GM03348 (cell line): Measurements from ENCODE around the gene FARP1.

Experiments
- DNase-seq: peaks from one replicate; pipeline ENCODE4 v3.0.0; 2012; ENCODE audit warnings: low spot score

FARP1 gene, protein sequence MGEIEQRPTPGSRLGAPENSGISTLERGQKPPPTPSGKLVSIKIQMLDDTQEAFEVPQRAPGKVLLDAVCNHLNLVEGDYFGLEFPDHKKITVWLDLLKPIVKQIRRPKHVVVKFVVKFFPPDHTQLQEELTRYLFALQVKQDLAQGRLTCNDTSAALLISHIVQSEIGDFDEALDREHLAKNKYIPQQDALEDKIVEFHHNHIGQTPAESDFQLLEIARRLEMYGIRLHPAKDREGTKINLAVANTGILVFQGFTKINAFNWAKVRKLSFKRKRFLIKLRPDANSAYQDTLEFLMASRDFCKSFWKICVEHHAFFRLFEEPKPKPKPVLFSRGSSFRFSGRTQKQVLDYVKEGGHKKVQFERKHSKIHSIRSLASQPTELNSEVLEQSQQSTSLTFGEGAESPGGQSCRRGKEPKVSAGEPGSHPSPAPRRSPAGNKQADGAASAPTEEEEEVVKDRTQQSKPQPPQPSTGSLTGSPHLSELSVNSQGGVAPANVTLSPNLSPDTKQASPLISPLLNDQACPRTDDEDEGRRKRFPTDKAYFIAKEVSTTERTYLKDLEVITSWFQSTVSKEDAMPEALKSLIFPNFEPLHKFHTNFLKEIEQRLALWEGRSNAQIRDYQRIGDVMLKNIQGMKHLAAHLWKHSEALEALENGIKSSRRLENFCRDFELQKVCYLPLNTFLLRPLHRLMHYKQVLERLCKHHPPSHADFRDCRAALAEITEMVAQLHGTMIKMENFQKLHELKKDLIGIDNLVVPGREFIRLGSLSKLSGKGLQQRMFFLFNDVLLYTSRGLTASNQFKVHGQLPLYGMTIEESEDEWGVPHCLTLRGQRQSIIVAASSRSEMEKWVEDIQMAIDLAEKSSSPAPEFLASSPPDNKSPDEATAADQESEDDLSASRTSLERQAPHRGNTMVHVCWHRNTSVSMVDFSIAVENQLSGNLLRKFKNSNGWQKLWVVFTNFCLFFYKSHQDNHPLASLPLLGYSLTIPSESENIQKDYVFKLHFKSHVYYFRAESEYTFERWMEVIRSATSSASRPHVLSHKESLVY

GRCh38 chr13:98142380-98143156 is at the start of gene FARP1:
Gene FARP1, plus strand, starts transcription at chr13:98143094. Its CDS starts 70,149 bp downstream, at chr13:98213243.
- peak; percentile 94 for DNase-seq

- no peak for DNase-seq
Observed at GRCh38 chr13:98094678-98095266, 48.1 kb upstream of the FARP1 start.

DNA sequence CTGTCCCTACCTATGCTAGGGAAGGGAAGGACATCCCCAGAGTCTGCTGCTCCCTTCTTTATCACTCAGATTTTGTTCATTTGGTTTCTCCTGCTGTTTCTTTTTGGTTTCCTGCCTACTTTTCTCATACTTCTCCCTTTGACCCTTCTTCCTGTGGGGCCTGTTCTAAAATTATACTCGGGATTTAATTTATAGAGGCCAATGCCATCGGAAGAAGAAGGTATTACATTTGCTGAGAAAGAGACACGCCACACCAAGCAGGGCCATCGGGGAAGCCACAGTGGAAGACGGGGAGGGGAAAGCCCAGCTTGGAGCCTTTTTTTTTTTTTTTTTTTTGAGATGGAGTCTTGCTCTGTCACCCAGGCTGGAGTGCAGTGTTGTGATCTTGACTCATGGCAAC is 46.8 kb upstream of the FARP1 start:
- no peak for DNase-seq

DNA sequence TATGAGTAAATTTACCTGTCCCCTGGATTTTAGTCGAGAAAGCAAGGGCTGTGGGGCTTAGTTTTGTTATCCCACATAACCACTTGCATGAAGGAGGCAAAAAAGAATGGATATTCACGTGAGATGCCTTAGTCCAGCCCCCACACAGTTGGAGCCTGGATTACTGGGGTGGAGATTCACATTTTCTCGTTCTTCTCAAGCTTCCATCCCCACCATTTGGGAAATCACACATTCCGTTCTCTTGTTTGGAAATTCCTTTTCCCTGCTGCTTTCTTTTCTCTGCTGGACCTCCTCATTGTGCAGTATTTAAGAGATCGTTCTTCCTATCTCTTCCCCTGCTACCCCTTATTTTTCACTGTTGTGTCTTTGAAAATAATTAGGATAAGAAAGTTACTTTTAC is 45.1 kb upstream of the FARP1 start:
- no peak for DNase-seq

DNA sequence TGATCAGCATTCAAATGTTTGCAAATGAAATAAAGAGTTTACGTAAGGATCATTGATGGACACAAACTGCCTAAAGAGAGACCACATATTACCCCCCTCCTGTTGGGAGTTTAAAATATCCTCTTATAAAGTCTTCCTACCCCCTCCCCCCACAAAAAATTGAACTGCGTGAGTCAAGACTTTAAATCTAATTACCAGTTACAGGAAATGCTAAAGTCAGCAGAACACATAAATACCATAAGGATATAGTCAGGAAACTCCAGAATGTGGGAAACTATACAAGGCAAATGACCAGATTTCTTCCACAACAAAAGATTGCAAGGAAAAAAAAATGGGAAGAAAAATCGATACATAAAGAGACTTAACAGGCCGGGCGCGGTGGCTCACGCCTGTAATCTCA is 44.4 kb upstream of the FARP1 start:
- DNase-seq, result peak; percentile 38

DNA sequence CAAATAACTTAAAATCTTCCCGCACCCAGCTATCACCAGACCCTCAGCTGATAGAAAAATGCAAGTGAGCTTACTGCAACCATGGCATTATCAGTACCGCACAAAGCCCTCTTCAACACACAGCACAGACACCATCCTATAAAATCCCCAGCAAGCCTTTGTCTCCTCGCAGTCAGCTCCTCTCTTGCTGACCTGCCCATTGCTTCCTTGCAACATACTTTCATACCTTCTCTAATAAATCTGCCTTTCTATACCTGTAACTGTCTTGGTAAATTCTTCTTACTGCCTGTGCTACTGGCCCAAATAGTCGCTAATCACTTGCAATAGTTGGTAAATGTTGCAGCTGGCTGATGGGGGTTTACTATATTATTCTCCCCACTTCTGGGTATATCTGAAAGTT is 43.3 kb upstream of the FARP1 start:
- no peak for DNase-seq

GRCh38 chr13:98100481-98100880 is 42.4 kb upstream of the FARP1 start:
- no peak for DNase-seq

- peak; percentile 36 for DNase-seq
Observed at GRCh38 chr13:98103531-98103930, 39.4 kb upstream of the FARP1 start.

- DNase-seq, result peak; percentile 49
Observed at GRCh38 chr13:98103942-98104880, 38.7 kb upstream of the FARP1 start.

- peak; percentile 61 for DNase-seq
Observed at GRCh38 chr13:98105929-98106336, 37.0 kb upstream of the FARP1 start.

- peak; percentile 49 for DNase-seq
Observed at GRCh38 chr13:98108341-98108740, 34.6 kb upstream of the FARP1 start.

DNA sequence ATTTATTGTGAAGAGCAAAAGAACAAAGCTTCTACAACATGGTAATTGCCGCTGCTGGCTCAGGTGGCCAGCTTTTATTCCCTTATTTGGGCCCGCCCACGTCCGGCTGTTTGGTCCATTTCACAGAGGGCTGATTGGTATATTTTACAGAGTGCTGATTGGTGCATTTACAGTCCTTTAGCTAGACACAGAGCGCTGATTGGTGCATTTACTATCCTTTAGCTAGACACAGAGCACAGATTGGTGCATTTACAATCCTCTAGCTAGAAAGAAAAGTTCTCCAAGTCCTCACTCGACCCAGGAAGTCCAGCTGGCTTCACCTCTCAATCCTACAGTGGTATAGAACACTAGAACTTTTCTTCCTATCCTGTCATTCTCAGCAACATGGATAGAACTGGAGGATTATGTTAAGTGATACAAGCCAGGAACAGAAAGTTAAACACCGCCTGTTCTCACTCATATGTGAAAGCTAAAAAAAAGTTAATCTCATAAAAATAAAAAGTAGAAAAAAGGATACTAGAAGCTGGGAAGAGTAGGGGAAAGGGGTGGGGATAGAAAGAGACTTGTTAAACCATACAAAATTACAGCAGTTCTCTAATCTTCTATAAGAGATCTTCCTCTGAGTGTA is 33.6 kb upstream of the FARP1 start:
- no peak for DNase-seq

DNA sequence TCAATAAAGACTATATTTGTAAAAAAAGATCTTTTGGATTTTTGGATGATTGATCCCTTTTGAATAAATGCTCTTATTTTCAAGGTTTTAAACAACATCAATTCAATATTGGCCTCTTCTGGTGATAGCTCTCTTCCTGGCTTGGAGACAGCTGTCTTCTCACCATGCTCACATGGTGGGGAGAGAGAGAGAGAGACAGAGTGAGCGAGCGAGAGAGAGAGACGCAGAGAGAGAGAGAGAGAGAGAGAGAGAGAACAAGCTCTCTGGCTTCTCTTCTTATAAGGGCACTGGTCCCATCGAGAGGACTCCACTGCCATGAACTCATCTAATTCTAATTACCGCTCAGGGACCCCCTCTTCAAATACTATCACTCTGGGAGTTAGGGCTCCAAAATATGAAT is 32.1 kb upstream of the FARP1 start:
- no peak for DNase-seq

GRCh38 chr13:98111168-98112098 is 31.5 kb upstream of the FARP1 start:
- no peak for DNase-seq

- no peak for DNase-seq
Observed at GRCh38 chr13:98112456-98112855, 30.4 kb upstream of the FARP1 start.

DNA sequence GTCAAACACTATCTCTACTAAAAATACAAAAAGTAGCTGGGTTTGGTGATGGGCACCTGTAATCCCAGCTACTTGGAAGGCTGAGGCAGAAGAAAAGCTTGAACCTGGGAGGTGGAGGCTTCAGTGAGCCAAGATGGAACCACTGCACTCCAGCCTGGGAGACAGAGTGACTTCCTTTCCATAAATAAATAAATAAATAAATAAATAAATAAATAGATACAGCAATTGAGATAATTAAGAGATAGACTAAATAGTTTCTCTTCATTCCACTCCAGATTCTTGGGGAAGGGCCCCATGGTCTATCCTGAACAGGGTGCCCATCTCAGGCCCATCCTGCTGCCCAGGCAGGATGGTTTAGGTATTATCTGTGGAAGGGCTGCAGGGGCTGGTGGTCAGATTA is 24.0 kb upstream of the FARP1 start:
- DNase-seq, result no peak

DNA sequence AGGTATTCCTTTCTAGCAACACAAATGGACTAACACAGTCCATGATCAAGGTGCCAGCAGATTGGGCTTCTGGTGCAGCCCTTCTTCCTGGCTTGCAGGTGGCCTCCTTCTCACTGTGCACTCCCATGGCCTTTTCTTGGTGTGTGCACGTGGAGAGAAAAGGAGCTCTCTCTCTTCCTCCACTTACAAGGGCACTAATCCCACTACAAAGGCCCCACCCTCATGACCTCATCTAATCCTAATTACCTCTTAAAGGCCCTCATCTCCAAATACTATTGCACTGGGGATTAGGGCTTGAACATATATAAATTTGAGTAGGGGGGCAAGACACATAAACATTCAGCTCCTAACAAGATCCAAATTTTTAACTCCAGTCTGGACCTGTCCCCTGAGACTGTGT is 19.7 kb upstream of the FARP1 start:
- no peak for DNase-seq

DNA sequence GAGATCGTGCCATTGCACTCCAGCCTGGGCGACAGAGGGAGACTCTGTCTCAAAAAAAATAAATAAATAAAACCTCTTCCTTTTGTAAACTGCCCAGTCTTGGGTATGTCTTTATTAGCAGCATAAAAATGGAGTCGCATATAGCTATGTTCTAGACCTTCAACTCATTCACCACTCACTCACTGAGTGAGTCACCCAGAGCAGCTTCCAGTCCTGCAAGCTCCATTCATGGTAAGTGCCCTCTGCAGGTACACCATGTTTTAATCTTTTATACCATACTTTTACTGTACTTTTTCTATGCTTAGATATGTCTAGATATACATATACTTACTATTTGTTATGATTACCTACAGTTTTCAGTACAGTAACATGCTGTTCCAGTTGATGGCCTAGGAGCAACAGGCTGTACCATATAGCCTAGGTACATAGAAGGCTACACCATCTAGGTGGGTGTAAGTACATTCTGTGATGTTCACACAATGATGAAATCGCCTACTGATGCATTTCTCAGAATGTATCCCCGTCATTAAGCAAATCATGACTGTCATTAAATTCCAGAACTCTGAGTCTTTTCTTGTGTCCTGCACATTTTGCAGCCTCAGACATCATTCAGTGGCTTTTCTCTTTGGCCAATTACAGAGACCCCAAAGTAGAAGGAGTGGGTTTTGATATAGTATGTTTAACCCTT is 13.7 kb upstream of the FARP1 start:
- no peak for DNase-seq
